Measurements from ENCODE around the gene SEC14L6. TPM values are rescaled to one million over a fixed set of nuclear protein-coding genes. Genes with fewer than 3 reads are reported as not detected.

The SEC14L6 gene
- total RNA-seq, 1 donor from 2014 or later: 17.2 TPM

DNA sequence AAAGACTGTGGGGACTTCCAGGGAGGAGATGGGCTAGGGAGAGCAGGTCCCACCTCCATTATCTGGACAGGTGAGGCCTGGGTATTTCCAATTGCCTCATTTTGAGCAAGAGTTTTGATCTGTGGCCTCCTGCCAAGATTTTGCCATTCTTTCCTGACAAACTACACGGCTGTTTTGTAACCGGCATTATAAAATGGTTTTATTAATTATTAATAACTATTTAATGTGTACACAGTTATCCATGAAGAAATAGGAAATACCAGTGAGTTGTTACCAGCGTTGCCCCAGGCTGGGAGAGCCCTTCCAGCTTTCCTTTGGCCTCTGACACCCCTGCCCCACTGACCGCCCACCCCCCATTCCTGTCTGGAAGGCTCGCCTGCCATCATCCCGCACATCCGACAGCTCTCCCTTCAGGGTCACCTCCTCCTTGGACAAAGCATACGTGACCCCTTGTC lies 59.9 kb downstream of the SEC14L6 start:
- H3K36me3 ChIP-seq: no peaks in the 10 kb centered on the region
- intact Hi-C loops (cut with DNase I): no loop called here
- no peaks in the 10 kb centered on the region for H3K4me1 ChIP-seq
- peak overlapping the region; percentile 26 for H3K27ac ChIP-seq
- H3K9me3 ChIP-seq: no peaks in the 10 kb centered on the region
- DNase-seq (no peak), ATAC-seq (peak; percentile 21)
- TF ChIP-seq, protein P1, sequence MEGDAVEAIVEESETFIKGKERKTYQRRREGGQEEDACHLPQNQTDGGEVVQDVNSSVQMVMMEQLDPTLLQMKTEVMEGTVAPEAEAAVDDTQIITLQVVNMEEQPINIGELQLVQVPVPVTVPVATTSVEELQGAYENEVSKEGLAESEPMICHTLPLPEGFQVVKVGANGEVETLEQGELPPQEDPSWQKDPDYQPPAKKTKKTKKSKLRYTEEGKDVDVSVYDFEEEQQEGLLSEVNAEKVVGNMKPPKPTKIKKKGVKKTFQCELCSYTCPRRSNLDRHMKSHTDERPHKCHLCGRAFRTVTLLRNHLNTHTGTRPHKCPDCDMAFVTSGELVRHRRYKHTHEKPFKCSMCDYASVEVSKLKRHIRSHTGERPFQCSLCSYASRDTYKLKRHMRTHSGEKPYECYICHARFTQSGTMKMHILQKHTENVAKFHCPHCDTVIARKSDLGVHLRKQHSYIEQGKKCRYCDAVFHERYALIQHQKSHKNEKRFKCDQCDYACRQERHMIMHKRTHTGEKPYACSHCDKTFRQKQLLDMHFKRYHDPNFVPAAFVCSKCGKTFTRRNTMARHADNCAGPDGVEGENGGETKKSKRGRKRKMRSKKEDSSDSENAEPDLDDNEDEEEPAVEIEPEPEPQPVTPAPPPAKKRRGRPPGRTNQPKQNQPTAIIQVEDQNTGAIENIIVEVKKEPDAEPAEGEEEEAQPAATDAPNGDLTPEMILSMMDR (IDR thresholded peaks at IDR 0.05): no peak
- no peak overlapping the region for H3K4me3 ChIP-seq
- H3K27me3 ChIP-seq: no peaks in the 10 kb centered on the region

DNA sequence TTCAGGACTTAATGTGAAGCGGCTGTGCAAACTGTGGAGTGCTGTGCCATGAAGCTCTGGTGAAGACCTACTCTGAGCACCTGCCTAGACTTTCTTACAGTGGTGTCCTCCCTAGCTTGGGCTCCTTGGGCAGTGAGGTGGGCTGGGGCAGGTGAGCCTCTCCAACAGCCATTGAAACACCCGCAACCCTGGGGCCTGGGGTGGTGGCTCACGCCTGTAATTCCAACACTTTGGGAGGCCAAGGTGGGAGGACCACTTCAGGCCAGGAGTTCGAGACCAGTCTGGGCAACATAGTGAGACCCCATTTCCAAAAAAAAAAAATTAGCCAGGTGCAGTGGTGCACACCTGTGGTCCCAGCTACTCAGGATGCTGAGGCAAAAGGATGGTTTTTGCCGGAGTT lies 60.4 kb downstream of the SEC14L6 start:
- no peak for DNase-seq
- H3K36me3 ChIP-seq: no peaks in the 10 kb centered on the region
- ATAC-seq: no peak
- TF ChIP-seq, protein P1 (IDR thresholded peaks at IDR 0.05): no peak
- intact Hi-C loops (cut with DNase I): no loop called here
- no peaks in the 10 kb centered on the region for H3K27me3 ChIP-seq
- H3K9me3 ChIP-seq: no peaks in the 10 kb centered on the region
- H3K4me1 ChIP-seq: no peaks in the 10 kb centered on the region
- H3K4me3 ChIP-seq: no peak overlapping the region
- no peak overlapping the region for H3K27ac ChIP-seq

DNA sequence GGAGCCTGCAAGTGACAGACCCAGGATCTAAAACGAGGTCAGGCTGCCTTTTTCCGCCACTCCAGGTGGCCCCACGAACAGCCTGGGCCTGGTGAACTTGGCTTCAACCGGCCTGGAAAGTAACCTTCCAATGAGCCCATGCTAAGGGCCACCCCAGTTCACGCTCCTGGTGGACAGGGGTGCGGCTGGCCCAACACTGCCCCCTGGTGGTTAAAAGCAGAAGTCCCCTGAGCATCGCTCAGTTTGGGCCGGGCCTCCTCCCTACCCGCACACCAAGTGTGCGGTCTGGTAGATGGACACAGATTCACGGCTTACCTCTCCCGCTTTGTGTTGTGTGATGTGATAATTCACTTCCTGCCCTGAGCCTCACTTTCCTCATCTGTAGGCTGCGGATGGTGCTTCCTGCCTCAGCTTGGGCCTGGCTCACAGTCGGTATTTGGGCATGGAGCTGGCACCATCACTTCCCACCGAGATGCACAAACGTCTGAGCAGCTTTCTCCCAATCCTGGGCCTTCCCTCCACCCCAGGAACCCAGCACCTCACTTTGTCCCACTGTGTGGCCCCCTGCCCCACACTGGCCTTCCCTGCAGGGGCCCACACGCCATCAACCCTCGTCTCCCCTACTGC lies 61.1 kb downstream of the SEC14L6 start:
- intact Hi-C loops (cut with DNase I): no loop called here
- ATAC-seq: peak; percentile 97

GRCh38 chr22:30483169-30483568 lies 63.4 kb downstream of the SEC14L6 start:
- Histone ChIP-seq H3K27ac (no peak overlapping the region), H3K4me1 (no peaks in the 10 kb centered on the region), H3K4me3 (no peak overlapping the region), H3K9me3 (no peaks in the 10 kb centered on the region), H3K36me3 (no peaks in the 10 kb centered on the region), H3K27me3 (no peaks in the 10 kb centered on the region)
- TF ChIP-seq, protein P1 (IDR thresholded peaks at IDR 0.05): no peak
- DNase-seq (no peak), ATAC-seq (no peak)
- intact Hi-C loops (cut with DNase I): no loop called here

More for the DNA sequence above, 61.1 kb downstream of the SEC14L6 start:
- H3K9me3 ChIP-seq: no peaks in the 10 kb centered on the region
- H3K4me3 ChIP-seq: no peak overlapping the region
- DNase-seq: peak; percentile 84
- TF ChIP-seq, protein P1 (IDR thresholded peaks at IDR 0.05): peak; percentile 98
- no peak overlapping the region for H3K27ac ChIP-seq
- H3K36me3 ChIP-seq: no peaks in the 10 kb centered on the region
- no peaks in the 10 kb centered on the region for H3K4me1 ChIP-seq
- no peaks in the 10 kb centered on the region for H3K27me3 ChIP-seq

GRCh38 chr22:30481711-30482110 lies 64.8 kb downstream of the SEC14L6 start:
- no peak for DNase-seq
- TF ChIP-seq, protein P1 (IDR thresholded peaks at IDR 0.05): no peak

More at GRCh38 chr22:30481711-30482110, 64.8 kb downstream of the SEC14L6 start:
- intact Hi-C loops (cut with DNase I): no loop called here
- no peaks in the 10 kb centered on the region for H3K36me3 ChIP-seq
- H3K9me3 ChIP-seq: no peaks in the 10 kb centered on the region
- H3K27me3 ChIP-seq: no peaks in the 10 kb centered on the region
- H3K27ac ChIP-seq: no peak overlapping the region
- H3K4me3 ChIP-seq: no peak overlapping the region
- no peak for ATAC-seq
- H3K4me1 ChIP-seq: no peaks in the 10 kb centered on the region
